GM23338 (cell line): ENCODE data around the gene C6orf15.
"Not testable (repeated sequence)": the region's sequence is repeated elsewhere in the genome, so short reads cannot be mapped to it uniquely, and the experiment has no call there.

Experiments
- EZH2 ChIP-seq: fragments of 200-600 bp; sonication (generic); IDR thresholded peaks from one replicate; pipeline ENCODE4 v1.8.0; 2017; ENCODE audit warnings: antibody characterized with exemption, mild to moderate bottlenecking, low read depth; ENCODE audit not compliant: unreplicated experiment
- EZH2phosphoT487 ChIP-seq: fragments of 200-600 bp; sonication (generic); IDR thresholded peaks from one replicate; pipeline ENCODE4 v1.8.1; 2018; ENCODE audit warnings: antibody characterized with exemption; ENCODE audit not compliant: unreplicated experiment
- JUNB ChIP-seq: IDR thresholded peaks from one replicate; pipeline ENCODE4 v1.6.1; 2016; ENCODE audit warnings: antibody characterized with exemption; ENCODE audit not compliant: unreplicated experiment
- NANOG ChIP-seq: IDR thresholded peaks from 2 replicates; pipeline ENCODE4 v1.6.1; 2016; ENCODE audit warnings: antibody characterized with exemption, borderline replicate concordance
- POLR2AphosphoS5 ChIP-seq: IDR thresholded peaks from 2 replicates; pipeline ENCODE4 v1.6.1; 2016; ENCODE audit warnings: antibody characterized with exemption, low read depth
- ZNF331 ChIP-seq: fragments of 250-450 bp; sonication (Bioruptor Pico); IDR thresholded peaks from 2 replicates; pipeline ENCODE4 v1.5.0; 2020; ENCODE audit warnings: low read depth, mild to moderate bottlenecking, moderate library complexity
- TF ChIP-seq, protein P1 (sequence below): IDR thresholded peaks from one replicate; pipeline ENCODE4 v1.6.1; 2018; ENCODE audit warnings: antibody characterized with exemption; ENCODE audit not compliant: unreplicated experiment
- TF ChIP-seq, protein P2 (sequence below), 2 experiments: fragments of 200-600 bp in 1 of 2; sonication (generic) in 1 of 2; conservative IDR thresholded peaks; 2 replicates each; pipeline versions ENCODE4 v1.5.1 to v1.6.1; 2016 to 2017; ENCODE audit warnings: antibody characterized with exemption in 2 of 2, low read depth in 2 of 2, mild to moderate bottlenecking in 2 of 2, moderate library complexity in 1 of 2

DNA sequence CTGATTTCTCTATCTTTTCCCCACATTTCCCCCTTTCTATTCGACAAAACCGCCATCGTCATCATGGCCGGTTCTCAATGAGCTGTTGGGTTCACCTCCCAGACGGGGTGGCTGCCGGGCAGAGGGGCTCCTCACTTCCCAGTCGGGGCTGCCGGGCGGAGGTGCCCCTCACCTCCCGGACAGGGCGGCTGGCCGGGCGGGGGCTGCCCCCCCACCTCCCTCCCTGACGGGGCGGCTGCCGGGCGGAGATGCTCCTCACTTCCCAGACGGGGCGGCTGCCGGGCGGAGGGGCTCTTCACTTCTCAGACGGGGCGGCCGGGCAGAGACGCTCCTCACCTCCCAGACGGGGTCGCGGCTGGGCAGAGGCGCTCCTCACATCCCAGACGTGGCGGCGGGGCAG lies 45.3 kb downstream of the C6orf15 start:
- TF ChIP-seq, protein P1, sequence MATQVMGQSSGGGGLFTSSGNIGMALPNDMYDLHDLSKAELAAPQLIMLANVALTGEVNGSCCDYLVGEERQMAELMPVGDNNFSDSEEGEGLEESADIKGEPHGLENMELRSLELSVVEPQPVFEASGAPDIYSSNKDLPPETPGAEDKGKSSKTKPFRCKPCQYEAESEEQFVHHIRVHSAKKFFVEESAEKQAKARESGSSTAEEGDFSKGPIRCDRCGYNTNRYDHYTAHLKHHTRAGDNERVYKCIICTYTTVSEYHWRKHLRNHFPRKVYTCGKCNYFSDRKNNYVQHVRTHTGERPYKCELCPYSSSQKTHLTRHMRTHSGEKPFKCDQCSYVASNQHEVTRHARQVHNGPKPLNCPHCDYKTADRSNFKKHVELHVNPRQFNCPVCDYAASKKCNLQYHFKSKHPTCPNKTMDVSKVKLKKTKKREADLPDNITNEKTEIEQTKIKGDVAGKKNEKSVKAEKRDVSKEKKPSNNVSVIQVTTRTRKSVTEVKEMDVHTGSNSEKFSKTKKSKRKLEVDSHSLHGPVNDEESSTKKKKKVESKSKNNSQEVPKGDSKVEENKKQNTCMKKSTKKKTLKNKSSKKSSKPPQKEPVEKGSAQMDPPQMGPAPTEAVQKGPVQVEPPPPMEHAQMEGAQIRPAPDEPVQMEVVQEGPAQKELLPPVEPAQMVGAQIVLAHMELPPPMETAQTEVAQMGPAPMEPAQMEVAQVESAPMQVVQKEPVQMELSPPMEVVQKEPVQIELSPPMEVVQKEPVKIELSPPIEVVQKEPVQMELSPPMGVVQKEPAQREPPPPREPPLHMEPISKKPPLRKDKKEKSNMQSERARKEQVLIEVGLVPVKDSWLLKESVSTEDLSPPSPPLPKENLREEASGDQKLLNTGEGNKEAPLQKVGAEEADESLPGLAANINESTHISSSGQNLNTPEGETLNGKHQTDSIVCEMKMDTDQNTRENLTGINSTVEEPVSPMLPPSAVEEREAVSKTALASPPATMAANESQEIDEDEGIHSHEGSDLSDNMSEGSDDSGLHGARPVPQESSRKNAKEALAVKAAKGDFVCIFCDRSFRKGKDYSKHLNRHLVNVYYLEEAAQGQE: not testable (repeated sequence)
- TF ChIP-seq JUNB; ZNF331 (CRISPR knock-in tag); POLR2AphosphoS5; EZH2; EZH2phosphoT487; NANOG: not testable (repeated sequence)
- TF ChIP-seq, protein P2, sequence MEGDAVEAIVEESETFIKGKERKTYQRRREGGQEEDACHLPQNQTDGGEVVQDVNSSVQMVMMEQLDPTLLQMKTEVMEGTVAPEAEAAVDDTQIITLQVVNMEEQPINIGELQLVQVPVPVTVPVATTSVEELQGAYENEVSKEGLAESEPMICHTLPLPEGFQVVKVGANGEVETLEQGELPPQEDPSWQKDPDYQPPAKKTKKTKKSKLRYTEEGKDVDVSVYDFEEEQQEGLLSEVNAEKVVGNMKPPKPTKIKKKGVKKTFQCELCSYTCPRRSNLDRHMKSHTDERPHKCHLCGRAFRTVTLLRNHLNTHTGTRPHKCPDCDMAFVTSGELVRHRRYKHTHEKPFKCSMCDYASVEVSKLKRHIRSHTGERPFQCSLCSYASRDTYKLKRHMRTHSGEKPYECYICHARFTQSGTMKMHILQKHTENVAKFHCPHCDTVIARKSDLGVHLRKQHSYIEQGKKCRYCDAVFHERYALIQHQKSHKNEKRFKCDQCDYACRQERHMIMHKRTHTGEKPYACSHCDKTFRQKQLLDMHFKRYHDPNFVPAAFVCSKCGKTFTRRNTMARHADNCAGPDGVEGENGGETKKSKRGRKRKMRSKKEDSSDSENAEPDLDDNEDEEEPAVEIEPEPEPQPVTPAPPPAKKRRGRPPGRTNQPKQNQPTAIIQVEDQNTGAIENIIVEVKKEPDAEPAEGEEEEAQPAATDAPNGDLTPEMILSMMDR (conservative IDR thresholded peaks at IDR 0.05; ENCODE audit: low read depth in 2 of 2): not testable (repeated sequence)
